IPS-20b (cell line): ENCODE results near the gene SEMA4D.

Experiments
- H3K27ac ChIP-seq: one replicate; pipeline ENCODE4 v1.5.1; 2013; ENCODE audit warnings: low read length
- H3K27me3 ChIP-seq: 2 replicates; pipeline ENCODE4 v1.6.1; 2013; ENCODE audit warnings: mild to moderate bottlenecking, low read length, inconsistent platforms; ENCODE audit not compliant: insufficient read depth
- H3K36me3 ChIP-seq: 2 replicates; pipeline ENCODE4 v1.6.1; 2013; ENCODE audit warnings: low read depth, mild to moderate bottlenecking, inconsistent platforms, low read length, moderate library complexity; ENCODE audit not compliant: insufficient read depth
- H3K4me1 ChIP-seq: 2 replicates; pipeline ENCODE4 v1.6.1; 2013; ENCODE audit warnings: mild to moderate bottlenecking, control low read depth, inconsistent platforms, low read length, moderate library complexity; ENCODE audit not compliant: insufficient read depth
- H3K4me3 ChIP-seq: 2 replicates; pipeline ENCODE4 v1.5.1; 2013; ENCODE audit warnings: mild to moderate bottlenecking, low read length, inconsistent platforms
- H3K9ac ChIP-seq: 2 replicates; pipeline ENCODE4 v1.6.1; 2013; ENCODE audit warnings: low read depth, mild to moderate bottlenecking, inconsistent platforms, low read length, moderate library complexity
- H3K9me3 ChIP-seq: 2 replicates; pipeline ENCODE4 v1.6.1; 2013; ENCODE audit warnings: mild to moderate bottlenecking, low read depth, low read length, inconsistent platforms; ENCODE audit not compliant: insufficient read depth

The SEMA4D gene

GRCh38 chr9:89383721-89384300, 114.1 kb downstream of the SEMA4D start:
- peaks cover 81% of the 10 kb centered on the region for H3K36me3 ChIP-seq
- H3K27me3 ChIP-seq: no peaks in the 10 kb centered on the region
- no peak overlapping the region for H3K4me3 ChIP-seq
- no peaks in the 10 kb centered on the region for H3K4me1 ChIP-seq
- no peaks in the 10 kb centered on the region for H3K9me3 ChIP-seq
- H3K27ac ChIP-seq: no peak overlapping the region
- no peak overlapping the region for H3K9ac ChIP-seq

DNA sequence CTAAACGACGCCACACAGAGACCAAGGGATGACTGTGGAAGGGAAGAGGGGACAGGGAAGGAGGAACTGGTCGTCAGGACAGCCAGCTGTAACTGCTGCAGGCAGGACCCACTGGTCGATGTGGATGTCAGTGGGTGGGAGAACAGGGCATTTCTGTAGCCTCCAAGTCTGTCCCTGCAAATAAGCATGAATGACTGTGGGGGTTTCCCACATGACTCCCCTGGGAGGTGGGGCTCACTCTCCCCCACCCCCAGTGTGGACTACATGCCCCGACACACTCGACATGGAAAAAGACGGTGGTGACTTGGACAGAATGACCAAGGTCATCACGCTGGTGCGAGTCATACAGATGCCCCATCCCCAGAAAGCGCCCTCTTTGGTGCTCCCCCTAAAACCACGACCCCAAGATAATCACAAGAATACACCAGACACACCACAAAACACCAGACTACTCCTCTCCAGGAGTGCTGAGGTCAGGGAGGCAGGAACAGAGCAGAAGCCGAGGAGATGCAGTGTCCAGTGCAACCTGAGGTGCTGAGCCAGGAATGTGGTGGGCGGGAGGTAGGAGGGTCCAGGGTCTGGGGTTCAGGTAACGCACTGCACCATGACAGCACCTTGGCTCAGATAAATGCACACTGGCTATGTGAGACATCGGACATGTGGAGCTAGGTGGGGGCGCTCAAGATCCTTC, 114.7 kb downstream of the SEMA4D start:
- Histone ChIP-seq H3K27me3 (no peaks in the 10 kb centered on the region), H3K9ac (no peak overlapping the region), H3K27ac (no peak overlapping the region), H3K4me3 (no peak overlapping the region), H3K36me3 (peaks cover 81% of the 10 kb centered on the region), H3K9me3 (no peaks in the 10 kb centered on the region), H3K4me1 (no peaks in the 10 kb centered on the region)

GRCh38 chr9:89382026-89382986, 115.6 kb downstream of the SEMA4D start:
- Histone ChIP-seq H3K9ac (no peak overlapping the region), H3K4me1 (no peaks in the 10 kb centered on the region), H3K27ac (no peak overlapping the region), H3K9me3 (no peaks in the 10 kb centered on the region), H3K36me3 (peaks cover 80% of the 10 kb centered on the region), H3K27me3 (no peaks in the 10 kb centered on the region), H3K4me3 (no peak overlapping the region)

DNA sequence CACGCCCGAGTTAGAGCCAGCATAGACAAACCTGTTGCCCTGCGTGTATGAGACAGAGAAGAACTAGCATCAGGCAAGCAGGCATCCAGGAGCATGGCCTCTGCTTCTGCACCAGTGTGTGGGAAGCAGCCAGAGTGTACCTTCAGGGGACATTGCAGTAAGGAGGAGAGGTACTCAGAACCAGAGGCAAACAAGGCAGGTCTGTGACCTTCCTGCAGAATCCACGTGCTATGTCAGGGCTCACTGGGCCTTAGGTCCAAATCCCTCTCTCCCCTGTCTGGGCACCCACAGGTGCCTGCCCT, 116.7 kb downstream of the SEMA4D start:
- H3K4me1 ChIP-seq: no peaks in the 10 kb centered on the region
- peaks cover 72% of the 10 kb centered on the region for H3K36me3 ChIP-seq
- no peak overlapping the region for H3K9ac ChIP-seq
- no peak overlapping the region for H3K4me3 ChIP-seq
- H3K27ac ChIP-seq: no peak overlapping the region
- H3K9me3 ChIP-seq: no peaks in the 10 kb centered on the region
- H3K27me3 ChIP-seq: no peaks in the 10 kb centered on the region

DNA sequence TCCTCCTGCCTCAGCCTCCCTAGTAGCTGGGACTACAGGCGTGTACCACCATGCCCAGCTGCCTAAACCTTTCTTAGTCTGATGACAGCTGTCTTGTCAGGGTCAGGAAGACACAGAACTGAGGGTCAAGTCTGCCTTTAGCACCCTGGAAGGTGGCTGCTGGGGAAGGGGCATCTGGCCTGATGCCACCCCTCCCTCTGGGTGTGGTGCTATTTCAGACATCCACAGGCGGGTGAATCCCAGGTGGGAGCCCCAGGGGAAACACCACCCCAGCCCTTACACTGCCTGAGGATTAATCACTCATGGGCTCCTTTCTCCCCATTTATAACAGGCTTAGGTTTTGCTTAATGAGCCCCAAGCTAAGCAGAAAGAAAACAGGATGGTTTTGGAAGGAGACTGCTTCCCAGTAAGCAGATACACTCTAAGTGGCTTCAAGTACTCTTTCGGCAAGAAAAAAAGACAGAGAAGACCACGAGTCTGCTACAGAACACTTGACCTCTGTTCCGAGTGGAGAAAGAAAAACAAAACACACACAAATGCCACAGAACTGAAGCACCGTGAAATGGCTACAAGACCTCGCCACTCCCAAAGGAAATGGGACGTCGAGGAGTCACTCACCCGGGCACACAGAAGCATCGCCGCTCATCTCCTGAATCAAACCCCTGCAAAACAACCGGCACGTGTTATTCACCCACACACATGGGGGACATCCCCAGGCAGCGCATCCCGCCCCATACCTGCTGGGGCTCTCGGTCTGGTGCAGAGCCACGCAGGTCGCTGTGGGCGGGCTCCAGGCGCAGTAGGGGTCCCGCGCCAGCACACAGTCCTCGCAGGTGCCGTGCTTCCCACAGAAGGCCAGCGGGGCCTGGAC, 117.2 kb downstream of the SEMA4D start:
- Histone ChIP-seq H3K4me1 (no peaks in the 10 kb centered on the region), H3K4me3 (no peak overlapping the region), H3K9me3 (no peaks in the 10 kb centered on the region), H3K27ac (no peak overlapping the region), H3K36me3 (peaks cover 67% of the 10 kb centered on the region), H3K9ac (no peak overlapping the region), H3K27me3 (no peaks in the 10 kb centered on the region)

GRCh38 chr9:89379508-89380115, 118.3 kb downstream of the SEMA4D start:
- Histone ChIP-seq H3K9ac (no peak overlapping the region), H3K4me1 (no peaks in the 10 kb centered on the region), H3K27ac (no peak overlapping the region), H3K27me3 (no peaks in the 10 kb centered on the region), H3K4me3 (no peak overlapping the region), H3K36me3 (peaks cover 59% of the 10 kb centered on the region), H3K9me3 (no peaks in the 10 kb centered on the region)

DNA sequence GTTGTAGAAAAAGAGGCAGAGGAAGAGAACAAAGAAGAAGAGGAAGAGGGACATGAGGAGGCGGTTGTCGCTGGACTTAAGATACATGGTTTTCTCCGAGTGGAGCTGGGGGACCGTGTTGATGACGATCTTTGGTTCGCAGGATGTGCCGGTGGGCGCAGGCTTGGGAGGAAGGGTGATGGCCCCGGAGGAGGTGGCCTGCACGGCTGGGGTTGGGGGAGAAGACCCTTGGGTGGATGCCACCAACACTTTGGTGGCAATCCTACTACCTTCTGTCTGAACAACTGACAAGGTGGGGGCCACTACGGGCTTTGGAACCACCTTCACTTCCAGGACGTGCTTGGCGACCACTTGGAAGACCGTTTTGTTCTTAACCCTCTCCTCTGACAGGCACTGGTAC, 118.9 kb downstream of the SEMA4D start:
- Histone ChIP-seq H3K36me3 (peaks cover 53% of the 10 kb centered on the region), H3K27me3 (no peaks in the 10 kb centered on the region), H3K4me3 (no peak overlapping the region), H3K4me1 (no peaks in the 10 kb centered on the region), H3K27ac (no peak overlapping the region), H3K9me3 (no peaks in the 10 kb centered on the region), H3K9ac (no peak overlapping the region)

DNA sequence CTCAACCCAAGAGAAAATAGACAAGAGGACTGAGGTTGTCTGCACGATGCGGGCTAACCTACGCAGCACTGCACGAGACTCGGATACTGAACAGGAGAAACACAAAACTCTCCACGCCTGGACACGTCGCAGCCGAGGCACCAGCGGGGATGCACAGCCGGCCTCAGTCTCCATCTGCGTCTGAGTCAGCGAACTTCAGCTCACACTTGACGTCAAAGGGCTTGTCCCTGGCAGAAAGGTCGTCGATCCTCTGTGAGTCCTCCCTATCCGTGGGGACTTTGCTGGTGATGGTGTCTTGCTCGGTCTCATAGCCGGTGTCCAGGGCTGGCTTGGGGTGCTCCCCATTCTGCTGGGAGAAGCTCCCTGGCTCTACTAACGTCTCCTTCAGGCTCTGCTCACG, 119.4 kb downstream of the SEMA4D start:
- H3K4me1 ChIP-seq: no peaks in the 10 kb centered on the region
- H3K9me3 ChIP-seq: no peaks in the 10 kb centered on the region
- H3K36me3 ChIP-seq: peaks cover 49% of the 10 kb centered on the region
- H3K9ac ChIP-seq: no peak overlapping the region
- H3K27ac ChIP-seq: no peak overlapping the region
- no peak overlapping the region for H3K4me3 ChIP-seq
- H3K27me3 ChIP-seq: no peaks in the 10 kb centered on the region

DNA sequence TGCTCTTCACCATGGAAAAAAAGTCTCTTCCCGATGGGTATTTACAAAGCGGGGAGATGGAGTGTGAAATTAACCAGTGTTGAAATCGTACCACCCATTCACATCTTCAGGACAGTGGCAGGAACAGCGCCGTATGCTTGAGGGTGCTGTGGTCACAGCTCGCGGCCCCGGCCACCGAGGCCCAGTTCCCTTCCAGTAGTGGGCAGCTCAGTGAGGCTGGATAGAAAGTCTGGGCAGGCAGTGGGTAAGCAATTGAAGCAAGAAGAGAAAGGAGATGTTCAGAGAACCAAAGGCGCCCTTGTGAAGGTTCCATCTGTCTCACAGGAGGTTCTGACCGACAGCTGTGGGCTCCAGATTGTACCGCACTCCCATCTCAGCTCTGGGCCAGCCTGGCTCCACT, 120.5 kb downstream of the SEMA4D start:
- H3K27ac ChIP-seq: no peak overlapping the region
- H3K4me1 ChIP-seq: no peaks in the 10 kb centered on the region
- H3K4me3 ChIP-seq: no peak overlapping the region
- H3K9me3 ChIP-seq: no peaks in the 10 kb centered on the region
- H3K27me3 ChIP-seq: no peaks in the 10 kb centered on the region
- peaks cover 43% of the 10 kb centered on the region for H3K36me3 ChIP-seq
- no peak overlapping the region for H3K9ac ChIP-seq

GRCh38 chr9:89376741-89377351, 121.1 kb downstream of the SEMA4D start:
- Histone ChIP-seq H3K36me3 (peaks cover 43% of the 10 kb centered on the region), H3K4me1 (no peaks in the 10 kb centered on the region), H3K4me3 (no peak overlapping the region), H3K27me3 (no peaks in the 10 kb centered on the region), H3K9ac (no peak overlapping the region), H3K9me3 (no peaks in the 10 kb centered on the region), H3K27ac (no peak overlapping the region)

GRCh38 chr9:89376286-89376685, 121.6 kb downstream of the SEMA4D start:
- no peaks in the 10 kb centered on the region for H3K27me3 ChIP-seq
- H3K4me3 ChIP-seq: no peak overlapping the region
- H3K36me3 ChIP-seq: peaks cover 40% of the 10 kb centered on the region
- H3K4me1 ChIP-seq: no peaks in the 10 kb centered on the region
- no peak overlapping the region for H3K9ac ChIP-seq
- no peaks in the 10 kb centered on the region for H3K9me3 ChIP-seq
- H3K27ac ChIP-seq: no peak overlapping the region
